Adrenal gland (tissue), 12 donors: ENCODE data around the gene CNKSR2. TPM values are rescaled to one million over a fixed set of nuclear protein-coding genes. Genes with fewer than 3 reads are reported as not detected.

ENCODE experiments used
- DNase-seq, 7 donors: peaks; one replicate each; pipeline ENCODE4 v3.0.0-alpha.2; 2019 to 2020
- H3K27ac ChIP-seq, 5 donors: fragments of 200-600 bp; sonication (generic) in 4 of 5; 1 replicate in 3 of 5; 2 replicates in 2 of 5; pipeline versions ENCODE4 v1.5.1 to v1.8.0; 2016 to 2020; ENCODE audit warnings: mild to moderate bottlenecking in 1 of 5
- H3K27me3 ChIP-seq: fragments of 200-600 bp; 2 replicates; pipeline ENCODE4 v1.8.0; 2021
- H3K36me3 ChIP-seq, 2 donors: fragments of 200-600 bp; replicated peaks in 1 of 2; 1 replicate in 1 of 2; 2 replicates in 1 of 2; pipeline versions ENCODE4 v1.5.1 to v1.8.0; 2018 to 2022
- H3K4me1 ChIP-seq, 2 donors: fragments of 200-600 bp; replicated peaks in 1 of 2; 1 replicate in 1 of 2; 2 replicates in 1 of 2; pipeline versions ENCODE4 v1.5.1 to v1.8.0; 2018 to 2021
- H3K4me3 ChIP-seq, 4 donors: fragments of 200-600 bp; sonication (generic) in 3 of 4; one replicate each; pipeline ENCODE4 v1.5.1; 2016 to 2018
- H3K9me3 ChIP-seq, 3 donors: fragments of 200-600 bp; sonication (generic) in 1 of 3; replicated peaks in 1 of 3; 1 replicate in 2 of 3; 2 replicates in 1 of 3; pipeline versions ENCODE4 v1.5.1 to v1.8.0; 2016 to 2021
- POLR2A ChIP-seq, 2 donors: fragments of 450-650 bp; IDR thresholded peaks; one replicate each; pipeline ENCODE4 v1.6.1; 2017; ENCODE audit warnings: antibody characterized with exemption in 2 of 2, mild to moderate bottlenecking in 2 of 2, moderate library complexity in 1 of 2
- WGBS, 4 donors: extraction: QIAGEN DNeasy Blood & Tissue Kit in 2 of 4; methylation state at CpG; one replicate each; pipeline versions ENCODE4 v1.1.5 to v1.1.7; 2013 to 2017; 5-methylcytosine and 5-hydroxymethylcytosine counted together
- intact Hi-C, 2 donors: fragments of 100-400 bp; cut with DNase I; formaldehyde crosslinking; loops; one replicate each; pipeline versions ENCODE4 v1.14.1 to v1.15.0; 2022 to 2023
- polyA plus RNA-seq, 3 donors: library from polyadenylated mRNA; stranded (reverse); fragments of 200-250 nt in 2 of 3; fragments of 350-450 nt in 1 of 3; fragmentation: Illumina TruSeq in 1 of 3; extraction: RNeasy Lipid Tissue Mini Kit (QIAGEN cat#74804) in 1 of 3; gene quantifications; one replicate each; pipeline ENCODE4 v1.2.3, GENCODE V29; 2013 to 2014
- total RNA-seq, 9 donors: library from RNA; depleted of rRNA in 4 of 9; stranded (reverse); fragments of >200 nt in 4 of 9; fragments of 120-200 nt in 1 of 9; fragmentation: NEBNext Ultra II Directional in 1 of 9; extraction: Animal tissue kit (Norgen Biotek cat#: 25700) in 1 of 9; gene quantifications; one replicate each; pipeline versions ENCODE4 v1.1.0 to v1.2.4, GENCODE V29; 2013 to 2023
- TF ChIP-seq, protein P1 (sequence below), 6 experiments: fragments of 450-650 bp in 4 of 6; fragments of 200-600 bp in 2 of 6; sonication (generic) in 1 of 6; IDR thresholded peaks; 1 replicate in 5 of 6; 2 replicates in 1 of 6; pipeline versions ENCODE4 v1.5.1 to v1.8.0; 2016 to 2021; ENCODE audit warnings: antibody characterized with exemption in 6 of 6, mild to moderate bottlenecking in 2 of 6, moderate library complexity in 1 of 6
- donor health status: healthy with polysubstance abuse.
- donor health status: Bipolar disorder and iron deficiency.
- donor health status: DM: yes; HTN: yes; CAD: no.
- donor health status: DM: no; HTN: no; CAD: no.
- donor health status: DM: no; HTN: no; CAD: no.
- donor health status: DM: yes; HTN: yes; CAD: no.

Gene CNKSR2
- total and polyA plus RNA-seq, 12 donors: 1.5 to 18.2 (median 3.8) TPM

- H3K27me3 ChIP-seq: peaks cover 13% of the 10 kb centered on the region
- 56 to 78% (median 67%) methylated on average over 4 of the region's 4 CpGs for WGBS, 4 donors
- no peak overlapping the region for H3K27ac ChIP-seq
- TF ChIP-seq, protein P1, sequence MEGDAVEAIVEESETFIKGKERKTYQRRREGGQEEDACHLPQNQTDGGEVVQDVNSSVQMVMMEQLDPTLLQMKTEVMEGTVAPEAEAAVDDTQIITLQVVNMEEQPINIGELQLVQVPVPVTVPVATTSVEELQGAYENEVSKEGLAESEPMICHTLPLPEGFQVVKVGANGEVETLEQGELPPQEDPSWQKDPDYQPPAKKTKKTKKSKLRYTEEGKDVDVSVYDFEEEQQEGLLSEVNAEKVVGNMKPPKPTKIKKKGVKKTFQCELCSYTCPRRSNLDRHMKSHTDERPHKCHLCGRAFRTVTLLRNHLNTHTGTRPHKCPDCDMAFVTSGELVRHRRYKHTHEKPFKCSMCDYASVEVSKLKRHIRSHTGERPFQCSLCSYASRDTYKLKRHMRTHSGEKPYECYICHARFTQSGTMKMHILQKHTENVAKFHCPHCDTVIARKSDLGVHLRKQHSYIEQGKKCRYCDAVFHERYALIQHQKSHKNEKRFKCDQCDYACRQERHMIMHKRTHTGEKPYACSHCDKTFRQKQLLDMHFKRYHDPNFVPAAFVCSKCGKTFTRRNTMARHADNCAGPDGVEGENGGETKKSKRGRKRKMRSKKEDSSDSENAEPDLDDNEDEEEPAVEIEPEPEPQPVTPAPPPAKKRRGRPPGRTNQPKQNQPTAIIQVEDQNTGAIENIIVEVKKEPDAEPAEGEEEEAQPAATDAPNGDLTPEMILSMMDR (IDR thresholded peaks at IDR 0.05): no peak
- TF ChIP-seq POLR2A (IDR thresholded peaks at IDR 0.05): no peak
- DNase-seq: no peak
- no peaks in the 10 kb centered on the region for H3K9me3 ChIP-seq
- H3K4me3 ChIP-seq: no peak overlapping the region
- H3K36me3 ChIP-seq: no peaks in the 10 kb centered on the region
- intact Hi-C loops: no loop called here
- H3K4me1 ChIP-seq: no peaks in the 10 kb centered on the region
These were observed 288.5 kb downstream of the CNKSR2 start for GRCh38 chrX:21662761-21663160.

DNA sequence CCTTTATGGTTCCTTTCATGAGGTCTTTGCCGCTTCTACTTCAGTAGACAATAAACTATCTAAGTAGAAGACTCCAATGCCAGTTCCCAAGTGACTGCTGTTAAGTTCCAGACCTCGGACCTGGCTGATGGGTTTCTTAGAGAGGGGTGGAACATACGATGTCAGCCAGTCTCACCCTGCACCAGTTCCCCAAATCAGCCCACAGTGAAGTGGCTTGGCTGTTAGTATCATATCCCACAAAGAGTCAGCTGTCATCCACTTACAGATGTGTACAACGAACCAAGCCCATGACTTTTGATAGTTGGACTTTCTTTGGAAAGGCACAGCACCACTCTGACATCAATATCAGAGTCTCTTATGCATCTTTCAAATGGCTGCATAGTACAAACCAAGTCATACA lies 292.0 kb downstream of the CNKSR2 start:
- intact Hi-C loops: no loop called here
- no peak for DNase-seq
- TF ChIP-seq, protein P1 (IDR thresholded peaks at IDR 0.05): no peak
- no peak for TF ChIP-seq POLR2A (IDR thresholded peaks at IDR 0.05)
- WGBS, 4 donors: 55 to 79% (median 61%) methylated on average over 2 to 4 of the region's 4 CpGs
- Histone ChIP-seq H3K4me1 (no peaks in the 10 kb centered on the region), H3K27me3 (no peaks in the 10 kb centered on the region), H3K4me3 (no peak overlapping the region), H3K27ac (no peak overlapping the region), H3K36me3 (no peaks in the 10 kb centered on the region), H3K9me3 (no peaks in the 10 kb centered on the region)

DNA sequence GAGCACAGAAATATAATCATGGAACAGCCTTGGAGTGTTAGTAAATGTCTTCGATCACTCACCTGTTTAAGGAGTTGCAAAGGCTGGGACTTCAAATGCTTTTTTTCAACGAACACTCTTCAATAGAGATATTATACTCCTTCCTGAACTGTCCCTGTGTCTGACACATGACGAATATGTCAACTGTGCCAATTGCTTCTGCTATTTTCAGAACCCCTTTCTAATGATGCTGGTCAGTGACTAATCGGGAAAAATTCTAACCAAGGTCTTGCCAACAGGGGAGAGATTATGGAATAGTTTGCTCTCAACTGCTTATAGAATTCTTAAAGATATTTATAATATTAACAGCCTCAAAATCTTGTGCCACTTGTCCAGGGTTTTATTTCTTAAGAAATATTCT lies 292.5 kb downstream of the CNKSR2 start:
- no peaks in the 10 kb centered on the region for H3K27me3 ChIP-seq
- no peaks in the 10 kb centered on the region for H3K9me3 ChIP-seq
- TF ChIP-seq, protein P1 (IDR thresholded peaks at IDR 0.05): no peak
- TF ChIP-seq POLR2A (IDR thresholded peaks at IDR 0.05): no peak
- no peaks in the 10 kb centered on the region for H3K4me1 ChIP-seq
- no peak overlapping the region for H3K27ac ChIP-seq
- intact Hi-C loops: no loop called here
- no peak for DNase-seq
- H3K36me3 ChIP-seq: no peaks in the 10 kb centered on the region
- H3K4me3 ChIP-seq: no peak overlapping the region
- WGBS, 4 donors: 16 to 60% (median 46%) methylated on average over 3 to 4 of the region's 4 CpGs

DNA sequence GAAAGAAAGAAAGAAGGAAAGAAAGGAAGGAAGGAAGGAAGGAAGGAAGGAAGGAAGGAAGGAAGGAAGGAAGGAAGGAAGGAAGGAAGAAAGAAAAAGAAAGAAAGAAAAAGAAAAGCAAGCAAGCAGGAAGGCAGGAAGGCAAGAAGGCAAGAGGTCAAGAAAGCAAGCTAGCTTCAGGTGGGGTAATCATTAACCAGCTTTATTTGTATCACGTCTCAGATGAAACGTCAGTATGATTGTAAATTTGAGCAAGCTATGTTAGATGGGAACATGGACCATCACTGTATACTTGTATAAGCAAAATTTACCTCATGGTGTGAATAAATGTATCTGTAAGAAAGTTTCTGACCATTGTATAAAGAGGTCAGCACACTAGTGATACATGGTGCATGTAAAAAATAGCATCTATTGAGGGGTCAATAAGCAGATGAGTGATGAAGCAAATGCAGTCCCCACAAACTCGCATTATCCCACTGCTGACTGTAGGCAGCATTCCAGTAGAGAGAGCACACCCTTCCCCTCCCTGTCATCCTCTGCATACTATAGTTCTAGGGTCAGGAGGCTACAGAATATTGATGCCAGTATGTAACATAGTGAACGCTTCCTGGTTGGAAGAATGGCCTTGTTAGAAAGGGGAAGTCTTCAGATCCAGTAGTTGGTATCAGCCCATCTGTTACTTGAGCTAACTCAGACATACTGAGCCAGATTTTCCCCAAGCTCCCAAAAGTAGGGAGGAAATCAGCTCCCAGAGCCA lies 300.4 kb downstream of the CNKSR2 start:
- Histone ChIP-seq H3K4me3 (no peak overlapping the region), H3K36me3 (no peaks in the 10 kb centered on the region), H3K27me3 (peaks cover 5% of the 10 kb centered on the region), H3K27ac (no peak overlapping the region), H3K4me1 (no peaks in the 10 kb centered on the region), H3K9me3 (no peaks in the 10 kb centered on the region)
- no peak for DNase-seq
- TF ChIP-seq POLR2A (IDR thresholded peaks at IDR 0.05): no peak
- TF ChIP-seq, protein P1 (IDR thresholded peaks at IDR 0.05): no peak
- WGBS, 4 donors: 61 to 88% (median 70%) methylated on average over 4 of the region's 4 CpGs
- intact Hi-C loops: no loop called here
